Uterus (tissue), 4 donors: ENCODE results near the gene MYPN. TPM values are rescaled to one million over a fixed set of nuclear protein-coding genes. Genes with fewer than 3 reads are reported as not detected.

Source experiments
- DNase-seq, 2 donors: peaks; one replicate each; pipeline ENCODE4 v3.0.0-alpha.2; 2019 to 2020
- H3K27ac ChIP-seq, 2 donors: fragments of 200-600 bp; sonication (generic); 1 replicate in 1 of 2; 2 replicates in 1 of 2; pipeline ENCODE4 v1.5.1; 2016 to 2018
- H3K27me3 ChIP-seq, 2 donors: fragments of 200-600 bp; sonication (generic); one replicate each; pipeline ENCODE4 v1.5.1; 2018 to 2019; ENCODE audit warnings: control low read depth in 1 of 2
- H3K36me3 ChIP-seq, 2 donors: fragments of 200-600 bp; sonication (generic); one replicate each; pipeline ENCODE4 v1.5.1; 2019; ENCODE audit warnings: control low read depth in 1 of 2
- H3K4me1 ChIP-seq, 2 donors: fragments of 200-600 bp; sonication (generic); one replicate each; pipeline ENCODE4 v1.5.1; 2018 to 2019; ENCODE audit warnings: control low read depth in 1 of 2
- H3K4me3 ChIP-seq, 2 donors: fragments of 200-600 bp; sonication (generic); 1 replicate in 1 of 2; 2 replicates in 1 of 2; pipeline ENCODE4 v1.5.1; 2018 to 2019; ENCODE audit warnings: mild to moderate bottlenecking in 1 of 2
- H3K9me3 ChIP-seq, 2 donors: fragments of 200-600 bp; sonication (generic); one replicate each; pipeline ENCODE4 v1.5.1; 2019; ENCODE audit warnings: control low read depth in 1 of 2
- CTCF ChIP-seq, 4 experiments: fragments of 200-600 bp in 2 of 4; fragments of 450-650 bp in 2 of 4; sonication (generic) in 2 of 4; IDR thresholded peaks; one replicate each; pipeline ENCODE4 v1.5.1; 2016 to 2019; ENCODE audit warnings: antibody characterized with exemption in 4 of 4, mild to moderate bottlenecking in 2 of 4, moderate library complexity in 1 of 4
- POLR2A ChIP-seq, 2 donors: fragments of 450-650 bp; IDR thresholded peaks; one replicate each; pipeline ENCODE4 v1.6.1; 2016; ENCODE audit warnings: antibody characterized with exemption in 2 of 2, mild to moderate bottlenecking in 1 of 2, moderate library complexity in 1 of 2
- intact Hi-C: fragments of 100-400 bp; cut with DNase I; formaldehyde crosslinking; loops from one replicate; pipeline ENCODE4 v1.15.1; 2023; ENCODE audit warnings: low total_unique reads
- total RNA-seq, 4 donors: library from RNA; depleted of rRNA in 3 of 4; stranded (reverse); fragments of >200 nt in 3 of 4; gene quantifications; one replicate each; pipeline versions ENCODE4 v1.1.0 to v1.2.4, GENCODE V29; 2014 to 2023
- donor health status: DM: yes; HTN: yes; CAD: no.

Gene MYPN
- total RNA-seq, 4 donors from 2014 or later: not detected

DNA sequence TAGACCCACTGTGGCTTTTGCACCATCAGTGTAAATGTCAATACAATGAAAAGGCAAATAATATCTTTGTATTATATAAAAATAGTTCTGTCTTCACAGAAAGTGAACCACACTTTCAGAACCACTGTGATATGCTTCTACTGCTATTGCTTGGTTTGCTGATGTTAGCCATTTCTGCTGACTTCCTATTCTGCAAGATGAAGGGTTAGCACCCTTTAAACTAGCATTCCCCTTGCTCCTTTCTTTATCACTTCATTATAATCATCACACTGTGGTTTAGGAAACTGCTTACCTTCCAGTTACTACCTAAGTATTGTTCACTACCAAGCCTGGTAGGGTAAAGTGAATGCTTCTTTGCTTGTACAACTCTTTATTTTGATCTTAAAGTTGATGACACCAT is 29.2 kb downstream of the MYPN start:
- intact Hi-C loops: no loop called here
- H3K27ac ChIP-seq: no peak overlapping the region
- TF ChIP-seq CTCF (IDR thresholded peaks at IDR 0.05): no peak
- no peaks in the 10 kb centered on the region for H3K36me3 ChIP-seq
- H3K4me3 ChIP-seq: no peak overlapping the region
- no peaks in the 10 kb centered on the region for H3K4me1 ChIP-seq
- no peak for DNase-seq
- H3K27me3 ChIP-seq: no peaks in the 10 kb centered on the region
- H3K9me3 ChIP-seq: no peaks in the 10 kb centered on the region

- no peaks in the 10 kb centered on the region for H3K36me3 ChIP-seq
- TF ChIP-seq POLR2A (IDR thresholded peaks at IDR 0.05): no peak
- no peak for TF ChIP-seq CTCF (IDR thresholded peaks at IDR 0.05)
- intact Hi-C loops: loop anchor here (10.0 kb wide), 1 partner anchor 285 kb away; no protein-coding TSS in a partner anchor
Observed at GRCh38 chr10:68139448-68140272, 30.4 kb downstream of the MYPN start.

GRCh38 chr10:68142761-68143160 is 33.5 kb downstream of the MYPN start:
- Histone ChIP-seq H3K27ac (no peak overlapping the region), H3K9me3 (no peaks in the 10 kb centered on the region), H3K27me3 (no peaks in the 10 kb centered on the region), H3K36me3 (no peaks in the 10 kb centered on the region), H3K4me1 (no peaks in the 10 kb centered on the region), H3K4me3 (no peak overlapping the region)
- TF ChIP-seq CTCF (IDR thresholded peaks at IDR 0.05): no peak
- TF ChIP-seq POLR2A (IDR thresholded peaks at IDR 0.05): no peak
- DNase-seq: no peak
- intact Hi-C loops: loop anchor here (10.0 kb wide), 1 partner anchor 288 kb away; no protein-coding TSS in a partner anchor

More at GRCh38 chr10:68139448-68140272, 30.4 kb downstream of the MYPN start:
- no peak for DNase-seq
- no peaks in the 10 kb centered on the region for H3K27me3 ChIP-seq
- H3K9me3 ChIP-seq: no peaks in the 10 kb centered on the region
- no peaks in the 10 kb centered on the region for H3K4me1 ChIP-seq
- H3K4me3 ChIP-seq: no peak overlapping the region
- no peak overlapping the region for H3K27ac ChIP-seq

DNA sequence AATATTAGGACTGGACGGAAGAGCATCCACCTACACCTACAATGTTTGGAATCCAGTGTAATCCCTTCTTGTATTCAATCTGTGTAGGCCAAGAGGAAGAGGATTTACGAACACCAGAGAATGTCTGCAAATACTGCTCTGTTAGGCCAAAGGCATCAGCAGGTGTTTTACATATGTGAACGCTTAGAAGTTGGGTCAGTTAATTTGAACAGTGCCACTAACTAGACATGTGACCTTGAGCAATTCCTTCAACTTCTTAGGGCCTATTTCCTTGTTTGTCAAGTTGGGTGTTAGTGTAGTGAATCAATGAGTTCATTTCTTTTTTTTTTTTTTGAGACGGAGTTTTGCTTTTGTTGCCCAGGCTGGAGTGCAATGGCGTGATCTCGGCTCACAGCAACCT is 35.4 kb downstream of the MYPN start:
- Histone ChIP-seq H3K9me3 (no peaks in the 10 kb centered on the region), H3K27me3 (no peaks in the 10 kb centered on the region), H3K27ac (no peak overlapping the region), H3K4me3 (no peak overlapping the region), H3K36me3 (no peaks in the 10 kb centered on the region), H3K4me1 (no peaks in the 10 kb centered on the region)
- intact Hi-C loops: loop anchor here (10.0 kb wide), 1 partner anchor 290 kb away; no protein-coding TSS in a partner anchor
- TF ChIP-seq CTCF (IDR thresholded peaks at IDR 0.05): no peak
- TF ChIP-seq POLR2A (IDR thresholded peaks at IDR 0.05): no peak
- no peak for DNase-seq

- H3K9me3 ChIP-seq: no peaks in the 10 kb centered on the region
- no peak for TF ChIP-seq CTCF (IDR thresholded peaks at IDR 0.05)
- TF ChIP-seq POLR2A (IDR thresholded peaks at IDR 0.05): no peak
- no peaks in the 10 kb centered on the region for H3K27me3 ChIP-seq
- no peaks in the 10 kb centered on the region for H3K4me1 ChIP-seq
- H3K4me3 ChIP-seq: no peak overlapping the region
- no peak overlapping the region for H3K27ac ChIP-seq
- intact Hi-C loops: loop anchor here (10.0 kb wide), 1 partner anchor 291 kb away; no protein-coding TSS in a partner anchor
- no peaks in the 10 kb centered on the region for H3K36me3 ChIP-seq
- no peak for DNase-seq
Observed at GRCh38 chr10:68145705-68146104, 36.4 kb downstream of the MYPN start.
